Stimulated activated naive CD4-positive, alpha-beta T cell treated with Interleukin-2 at 50 U/mL for 16 hours (primary cell): ENCODE measurements around the gene LBX2.
A peak's percentile ranks its signal among the peaks of the same experiment; 100 is the strongest.

ENCODE experiments used
- DNase-seq: peaks from one replicate; lab custom pipeline; 2025; lab: John Stamatoyannopoulos, UW

Gene LBX2, protein sequence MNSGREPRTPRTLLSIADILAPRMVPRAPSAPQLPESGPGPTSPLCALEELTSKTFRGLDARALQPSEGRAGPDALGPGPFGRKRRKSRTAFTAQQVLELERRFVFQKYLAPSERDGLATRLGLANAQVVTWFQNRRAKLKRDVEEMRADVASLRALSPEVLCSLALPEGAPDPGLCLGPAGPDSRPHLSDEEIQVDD

GRCh38 chr2:74499267-74499939, at the start of gene LBX2:
LBX2 (minus strand) TSS chr2:74499603; CDS start chr2:74499537, 66 bp downstream.
- DNase-seq = peak; percentile 16

DNA sequence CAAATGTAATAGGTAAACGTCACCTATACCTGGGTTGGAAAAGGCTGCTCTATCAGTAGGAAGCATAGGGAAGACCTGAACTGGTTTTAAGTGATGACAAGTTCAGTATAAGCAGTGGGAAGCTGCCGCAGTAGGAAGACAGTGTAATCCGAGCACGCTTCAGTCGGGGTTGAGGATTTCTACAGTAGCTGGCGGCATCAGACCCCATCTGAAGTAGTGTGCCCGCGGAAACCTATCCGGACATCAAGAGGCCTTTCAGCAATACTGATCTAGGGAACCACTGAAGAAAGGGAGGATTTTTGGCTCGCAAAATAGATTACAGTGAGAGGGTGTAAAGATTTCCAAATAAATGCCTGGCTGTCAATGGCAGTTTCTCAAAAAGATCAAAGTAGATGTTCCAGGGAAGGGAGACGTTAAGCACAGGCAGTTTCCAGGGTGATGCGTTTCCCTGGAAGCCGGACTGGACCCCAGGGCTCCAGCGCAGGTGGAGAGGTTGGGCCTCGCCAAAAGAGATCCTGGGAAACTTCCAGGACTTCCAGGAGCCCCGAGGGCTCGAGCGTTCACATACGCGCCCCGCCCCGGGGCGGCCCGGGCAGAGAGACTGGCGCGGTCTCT, 49.0 kb upstream of the LBX2 start:
- DNase-seq = no peak

- no peak for DNase-seq
These were observed 46.6 kb upstream of the LBX2 start for GRCh38 chr2:74546004-74546403.

- no peak for DNase-seq
These were observed 45.2 kb upstream of the LBX2 start for GRCh38 chr2:74544634-74545033.

DNA sequence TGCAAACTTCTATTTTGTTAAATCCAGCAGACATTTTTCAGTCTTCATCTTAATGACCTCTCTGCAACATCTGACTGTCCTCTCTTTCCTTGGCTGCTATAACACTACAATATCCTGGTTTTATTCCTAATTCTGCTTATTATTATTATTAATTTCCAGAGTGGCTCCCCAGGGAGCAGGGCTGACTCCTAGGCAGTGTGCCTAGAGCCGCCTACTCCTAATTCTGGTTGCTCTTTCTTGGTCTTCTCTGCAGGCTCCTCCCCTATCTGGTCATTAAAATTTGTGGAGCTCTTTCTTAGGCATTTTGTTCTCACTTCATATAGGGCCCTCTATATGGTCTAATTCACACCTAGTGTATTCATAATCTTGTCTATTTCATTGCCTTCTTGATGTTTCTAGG, 43.6 kb upstream of the LBX2 start:
- no peak for DNase-seq

- no peak for DNase-seq
These were observed 40.9 kb upstream of the LBX2 start for GRCh38 chr2:74540291-74540690.

DNA sequence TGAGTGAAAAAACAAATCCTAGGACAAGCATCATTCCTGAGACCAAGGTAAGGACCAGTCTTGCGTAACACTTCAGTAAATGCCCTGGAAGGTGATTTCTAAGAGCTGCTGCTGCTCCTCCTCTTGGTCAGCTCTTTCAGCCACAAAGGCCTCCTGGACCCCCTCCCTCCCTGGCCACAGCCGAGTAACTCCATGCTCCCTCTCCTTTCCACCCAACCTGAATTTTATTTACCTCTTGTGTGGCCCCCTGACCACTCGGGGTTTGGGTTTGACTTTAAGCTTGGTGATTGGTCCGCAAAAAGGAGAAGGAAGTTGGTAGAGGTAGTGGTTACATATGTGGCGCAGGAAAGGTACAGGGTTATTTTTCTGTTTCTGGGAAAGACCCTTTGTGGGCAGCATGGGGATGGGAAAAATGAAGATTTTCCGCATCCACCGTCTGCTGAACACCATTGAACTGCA, 39.5 kb upstream of the LBX2 start:
- DNase-seq = no peak

GRCh38 chr2:74537140-74537539, 37.7 kb upstream of the LBX2 start:
- DNase-seq = no peak

- no peak for DNase-seq
These were observed 37.0 kb upstream of the LBX2 start for GRCh38 chr2:74536166-74536950.

GRCh38 chr2:74535440-74535965, 36.1 kb upstream of the LBX2 start:
- DNase-seq = no peak

- DNase-seq = no peak
These were observed 35.0 kb upstream of the LBX2 start for GRCh38 chr2:74534411-74534810.

DNA sequence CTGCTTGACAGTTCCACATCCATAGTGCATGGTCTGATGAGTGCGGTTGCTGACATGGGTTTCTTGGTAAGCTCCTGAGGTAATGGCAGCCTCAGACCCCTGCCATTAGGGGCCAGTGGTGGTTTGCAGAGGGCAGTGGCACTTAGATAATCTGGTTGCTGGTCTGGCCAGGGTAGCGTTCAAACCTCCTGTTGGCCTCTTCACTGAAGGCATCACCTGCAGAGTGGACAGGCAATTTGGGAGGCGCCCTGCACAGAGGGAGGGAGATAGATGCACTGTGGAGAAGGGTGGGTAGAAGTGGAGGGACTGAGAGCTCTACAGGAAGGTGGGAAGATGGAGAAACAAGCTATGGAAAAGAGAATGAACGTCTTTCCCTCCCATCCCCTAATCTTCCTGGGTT, 34.1 kb upstream of the LBX2 start:
- DNase-seq = no peak

DNA sequence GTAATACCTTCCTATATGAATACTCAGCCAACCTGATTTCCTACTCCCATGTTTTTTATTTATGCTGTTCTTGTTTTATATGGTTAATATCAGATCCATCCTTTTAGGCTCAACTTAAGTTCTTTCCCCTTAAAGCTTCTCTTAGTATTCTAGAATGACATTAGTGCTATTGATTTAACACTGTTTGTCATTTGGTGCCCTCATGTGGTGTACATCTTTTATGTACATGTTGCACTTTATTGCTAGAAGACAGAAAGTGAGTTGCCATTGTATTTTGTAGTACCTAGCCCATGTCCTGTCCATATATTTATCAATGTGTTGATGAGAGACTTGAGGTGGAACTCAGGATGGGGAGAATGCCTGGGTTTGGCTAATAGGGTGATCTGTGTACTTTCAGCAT, 32.8 kb upstream of the LBX2 start:
- DNase-seq = no peak

DNA sequence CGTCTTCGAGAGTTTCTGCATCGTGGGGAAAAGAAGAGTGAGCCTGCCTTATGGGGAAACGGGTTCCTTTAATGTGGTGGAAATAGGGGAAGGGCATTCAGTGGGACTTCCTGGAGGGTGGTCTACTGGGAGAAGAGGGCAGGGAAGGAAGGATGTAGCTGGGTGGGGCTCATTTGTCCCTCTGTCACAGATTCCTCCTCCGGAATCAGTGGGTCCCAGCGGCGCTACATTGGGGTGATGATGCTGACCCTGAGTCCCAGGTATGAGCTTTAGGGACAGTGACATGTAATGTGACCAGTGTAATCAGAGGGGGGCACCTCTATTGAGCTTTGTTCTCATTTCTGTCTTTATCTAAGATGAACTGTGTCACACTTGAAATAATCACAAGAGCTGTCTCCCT, 32.3 kb upstream of the LBX2 start:
- DNase-seq = no peak

GRCh38 chr2:74530239-74531187, 31.1 kb upstream of the LBX2 start:
- peak; percentile 45 for DNase-seq

DNA sequence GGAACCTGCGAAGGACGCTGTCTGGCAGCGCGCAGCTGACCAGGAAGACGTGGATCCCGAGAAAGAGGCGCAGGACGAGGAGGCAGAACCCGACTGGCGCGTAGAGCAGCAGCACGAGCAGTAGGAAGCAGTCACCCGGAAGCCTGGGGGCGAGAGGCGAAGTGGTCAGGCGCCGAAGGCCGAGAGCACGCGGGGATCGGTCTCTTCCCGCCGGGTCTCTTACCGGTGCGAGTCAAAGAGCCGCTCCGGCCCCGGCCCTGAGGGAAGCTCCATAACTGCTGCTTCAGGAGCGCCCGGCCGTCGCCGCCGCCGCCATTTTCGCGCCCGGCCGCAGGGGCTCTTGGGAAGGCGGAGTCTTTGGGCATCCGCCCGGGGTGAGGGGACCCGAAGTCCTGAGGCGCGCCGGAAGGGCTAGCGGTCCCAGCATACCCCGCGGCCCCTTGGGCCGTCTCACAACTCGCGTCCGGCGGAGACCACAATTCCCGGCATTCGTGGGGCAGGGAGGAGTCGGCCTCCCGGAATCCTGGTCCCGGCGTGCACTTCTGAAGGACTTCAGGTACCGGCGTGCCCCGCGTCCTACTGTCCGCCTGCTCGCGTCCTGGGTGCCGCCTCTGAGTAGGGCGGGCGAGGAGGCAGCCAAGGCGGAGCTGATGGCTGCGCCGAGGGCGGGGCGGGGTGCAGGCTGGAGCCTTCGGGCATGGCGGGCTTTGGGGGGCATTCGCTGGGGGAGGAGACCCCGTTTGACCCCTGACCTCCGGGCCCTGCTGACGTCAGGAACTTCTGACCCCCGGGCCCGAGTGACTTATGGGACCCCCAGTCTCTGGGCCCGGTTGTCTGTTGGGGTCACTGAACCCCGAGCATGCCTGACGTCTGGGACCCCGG, 30.2 kb upstream of the LBX2 start, which contains the start of the genes AUP1 and HTRA2:
TSS of gene AUP1 (minus strand) at position 350 of the 882 bp plus-strand sequence. CDS start at position 273, 77 bp downstream.
TSS of gene HTRA2 (plus strand) at position 577 of the 882 bp plus-strand sequence. CDS start at position 651, 74 bp downstream.
- DNase-seq = peak; percentile 94

DNA sequence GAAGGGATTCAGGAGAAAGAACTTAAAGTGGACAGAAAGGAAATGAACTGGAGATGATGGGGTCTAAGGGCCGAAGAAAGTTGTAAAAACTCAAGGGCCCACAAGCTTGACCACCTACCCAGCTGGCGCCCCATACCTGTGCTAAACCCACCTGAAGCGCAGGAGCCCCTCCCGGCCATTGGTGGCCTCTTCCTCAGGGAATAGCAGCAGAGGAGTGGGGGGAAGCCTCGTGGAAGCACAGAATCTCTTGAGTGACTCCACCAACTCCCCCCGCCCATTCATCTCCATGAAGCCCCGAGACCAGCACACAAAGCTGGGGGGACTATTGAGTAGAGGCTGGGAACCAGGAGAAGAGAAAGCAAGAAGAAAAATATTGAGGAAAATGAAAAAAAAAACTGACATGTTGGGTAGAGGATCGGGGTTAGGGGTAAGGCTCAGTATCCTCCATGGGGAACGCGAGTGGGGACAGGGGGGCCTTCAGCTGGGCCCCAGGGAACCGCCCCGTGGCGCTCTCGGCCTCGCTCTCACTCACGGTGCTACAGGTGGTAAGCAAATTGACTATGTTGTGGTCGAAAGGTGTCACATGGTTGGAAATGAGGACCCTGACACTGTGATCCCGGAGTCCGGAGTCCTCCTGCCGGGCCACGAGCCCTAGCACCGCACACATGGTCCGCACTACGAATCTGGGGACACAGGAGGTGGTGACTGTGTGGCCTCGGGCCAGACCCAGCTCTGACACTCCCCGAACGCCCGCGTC, 29.4 kb upstream of the LBX2 start:
- DNase-seq = no peak

- DNase-seq = no peak
These were observed 28.3 kb upstream of the LBX2 start for GRCh38 chr2:74527741-74528140.

- DNase-seq = no peak
These were observed 27.3 kb upstream of the LBX2 start for GRCh38 chr2:74526649-74527230.
